ENCODE measurements around the gene TLCD4. TPM values are rescaled to one million over a fixed set of nuclear protein-coding genes. Genes with fewer than 3 reads are reported as not detected.

The TLCD4 gene
- total RNA-seq, 2 donors from 2014 or later: 10.2 to 15.6 TPM

GRCh38 chr1:95124342-95124741 lies 7.2 kb downstream of the TLCD4 start:
- no peak for TF ChIP-seq POLR2A (IDR thresholded peaks at IDR 0.05)
- TF ChIP-seq CTCF (IDR thresholded peaks at IDR 0.05): no peak
- no peak for ATAC-seq
- no peak for DNase-seq
- 89 to 92% methylated on average over 2 of the region's 2 CpGs for WGBS, 2 donors
- H3K27me3 ChIP-seq: no peaks in the 10 kb centered on the region
- intact Hi-C loops (cut with DNase I): no loop called here
- no peaks in the 10 kb centered on the region for H3K36me3 ChIP-seq (replicated peaks in 1 of 2; ENCODE audit: insufficient read depth in 1 of 2, low read depth in 2 of 2)
- H3K27ac ChIP-seq: no peak overlapping the region
- peaks cover 21% of the 10 kb centered on the region for H3K4me1 ChIP-seq
- H3K4me3 ChIP-seq: no peak overlapping the region
- H3K9me3 ChIP-seq: no peaks in the 10 kb centered on the region

- DNase-seq (no peak), ATAC-seq (no peak)
- Histone ChIP-seq H3K36me3 (replicated peaks in 1 of 2; ENCODE audit: insufficient read depth in 1 of 2, low read depth in 2 of 2) (no peaks in the 10 kb centered on the region), H3K27ac (no peak overlapping the region), H3K9me3 (no peaks in the 10 kb centered on the region), H3K4me1 (peaks cover 10% of the 10 kb centered on the region), H3K4me3 (no peak overlapping the region), H3K27me3 (no peaks in the 10 kb centered on the region)
- TF ChIP-seq POLR2A (IDR thresholded peaks at IDR 0.05) (no peak), CTCF (IDR thresholded peaks at IDR 0.05) (no peak)
- WGBS, 2 donors: 82 to 89% methylated on average over 3 of the region's 3 CpGs
- intact Hi-C loops (cut with DNase I): no loop called here
These were observed 9.2 kb downstream of the TLCD4 start for GRCh38 chr1:95126366-95126765.

GRCh38 chr1:95126846-95127245 lies 9.7 kb downstream of the TLCD4 start:
- ATAC-seq (no peak), DNase-seq (no peak)
- Histone ChIP-seq H3K27me3 (no peaks in the 10 kb centered on the region), H3K27ac (no peak overlapping the region), H3K36me3 (replicated peaks in 1 of 2; ENCODE audit: insufficient read depth in 1 of 2, low read depth in 2 of 2) (no peaks in the 10 kb centered on the region), H3K4me3 (no peak overlapping the region), H3K4me1 (peaks cover 8% of the 10 kb centered on the region), H3K9me3 (no peaks in the 10 kb centered on the region)
- no peak for TF ChIP-seq POLR2A (IDR thresholded peaks at IDR 0.05)
- no peak for TF ChIP-seq CTCF (IDR thresholded peaks at IDR 0.05)
- 86 to 97% methylated on average over 4 of the region's 4 CpGs for WGBS, 2 donors
- intact Hi-C loops (cut with DNase I): no loop called here

- ATAC-seq (no peak), DNase-seq (no peak)
- H3K4me3 ChIP-seq: no peak overlapping the region
- WGBS, 2 donors: 83 to 100% methylated on average over 1 of the region's 1 CpG
- H3K4me1 ChIP-seq: peaks cover 2% of the 10 kb centered on the region
- no peaks in the 10 kb centered on the region for H3K27me3 ChIP-seq
- no peaks in the 10 kb centered on the region for H3K36me3 ChIP-seq (replicated peaks in 1 of 2; ENCODE audit: insufficient read depth in 1 of 2, low read depth in 2 of 2)
- TF ChIP-seq CTCF (IDR thresholded peaks at IDR 0.05): no peak
- TF ChIP-seq POLR2A (IDR thresholded peaks at IDR 0.05): no peak
- no peak overlapping the region for H3K27ac ChIP-seq
- intact Hi-C loops (cut with DNase I): no loop called here
- no peaks in the 10 kb centered on the region for H3K9me3 ChIP-seq
These were observed 10.2 kb downstream of the TLCD4 start for GRCh38 chr1:95127380-95127779.

GRCh38 chr1:95132762-95133161 lies 15.6 kb downstream of the TLCD4 start:
- Histone ChIP-seq H3K27ac (no peak overlapping the region), H3K4me1 (no peaks in the 10 kb centered on the region), H3K4me3 (no peak overlapping the region), H3K27me3 (no peaks in the 10 kb centered on the region), H3K36me3 (replicated peaks in 1 of 2; ENCODE audit: insufficient read depth in 1 of 2, low read depth in 2 of 2) (no peaks in the 10 kb centered on the region), H3K9me3 (no peaks in the 10 kb centered on the region)
- ATAC-seq (no peak), DNase-seq (no peak)
- WGBS, 2 donors: 94 to 100% methylated on average over 1 of the region's 1 CpG
- intact Hi-C loops (cut with DNase I): no loop called here
- TF ChIP-seq CTCF (IDR thresholded peaks at IDR 0.05) (no peak), POLR2A (IDR thresholded peaks at IDR 0.05) (no peak)
